ENCODE results near the gene PHC2.

The PHC2 gene

GRCh38 chr1:33469691-33470090 lies 38.8 kb upstream of the PHC2 start:
- TF ChIP-seq CTCF (IDR thresholded peaks at IDR 0.05; ENCODE audit: insufficient read depth, low read depth, low read length, missing control alignments): no peak
- no peak for DNase-seq (ENCODE audit: low read depth)
- no peak overlapping the region for H3K4me3 ChIP-seq (ENCODE audit: low read depth, low read length)

GRCh38 chr1:33468967-33469366 lies 38.1 kb upstream of the PHC2 start:
- DNase-seq (ENCODE audit: low read depth): no peak
- no peak overlapping the region for H3K4me3 ChIP-seq (ENCODE audit: low read depth, low read length)
- no peak for TF ChIP-seq CTCF (IDR thresholded peaks at IDR 0.05; ENCODE audit: insufficient read depth, low read depth, low read length, missing control alignments)

- TF ChIP-seq CTCF (IDR thresholded peaks at IDR 0.05; ENCODE audit: insufficient read depth, low read depth, low read length, missing control alignments): no peak
- no peak for DNase-seq (ENCODE audit: low read depth)
- no peak overlapping the region for H3K4me3 ChIP-seq (ENCODE audit: low read depth, low read length)
These were observed 37.6 kb upstream of the PHC2 start for GRCh38 chr1:33468531-33468930.

- no peak for TF ChIP-seq CTCF (IDR thresholded peaks at IDR 0.05; ENCODE audit: insufficient read depth, low read depth, low read length, missing control alignments)
- DNase-seq (ENCODE audit: low read depth): no peak
- H3K4me3 ChIP-seq (ENCODE audit: low read depth, low read length): no peak overlapping the region
These were observed 37.1 kb upstream of the PHC2 start for GRCh38 chr1:33468011-33468410.

GRCh38 chr1:33466159-33466558 lies 35.3 kb upstream of the PHC2 start:
- TF ChIP-seq CTCF (IDR thresholded peaks at IDR 0.05; ENCODE audit: insufficient read depth, low read depth, low read length, missing control alignments): no peak
- no peak overlapping the region for H3K4me3 ChIP-seq (ENCODE audit: low read depth, low read length)
- no peak for DNase-seq (ENCODE audit: low read depth)

- no peak overlapping the region for H3K4me3 ChIP-seq (ENCODE audit: low read depth, low read length)
- no peak for TF ChIP-seq CTCF (IDR thresholded peaks at IDR 0.05; ENCODE audit: insufficient read depth, low read depth, low read length, missing control alignments)
- no peak for DNase-seq (ENCODE audit: low read depth)
These were observed 34.4 kb upstream of the PHC2 start for GRCh38 chr1:33465316-33465715.

- no peak overlapping the region for H3K4me3 ChIP-seq (ENCODE audit: low read depth, low read length)
- no peak for DNase-seq (ENCODE audit: low read depth)
- no peak for TF ChIP-seq CTCF (IDR thresholded peaks at IDR 0.05; ENCODE audit: insufficient read depth, low read depth, low read length, missing control alignments)
These were observed 33.7 kb upstream of the PHC2 start for GRCh38 chr1:33464552-33464951.
